Activated naive CD8-positive, alpha-beta T cell (primary cell): ENCODE measurements around the gene SPRR2B.
"Not testable (repeated sequence)": the region's sequence is repeated elsewhere in the genome, so short reads cannot be mapped to it uniquely, and the experiment has no call there.

Experiments
- H3K27ac Mint-ChIP-seq: one replicate; pipeline ENCODE4 v1.8.0; 2021; ENCODE audit warnings: mixed read lengths
- H3K27me3 Mint-ChIP-seq: one replicate; pipeline ENCODE4 v1.8.0; 2021; ENCODE audit warnings: mixed read lengths
- H3K36me3 Mint-ChIP-seq: one replicate; pipeline ENCODE4 v1.8.0; 2021; ENCODE audit warnings: mixed read lengths
- H3K4me1 Mint-ChIP-seq: one replicate; pipeline ENCODE4 v1.8.0; 2021; ENCODE audit warnings: low read depth, mixed read lengths
- H3K4me3 Mint-ChIP-seq: one replicate; pipeline ENCODE4 v1.8.0; 2021; ENCODE audit warnings: mild to moderate bottlenecking, mixed read lengths
- H3K9me3 Mint-ChIP-seq: one replicate; pipeline ENCODE4 v1.8.0; 2021; ENCODE audit warnings: low read depth, mixed read lengths

Gene SPRR2B

DNA sequence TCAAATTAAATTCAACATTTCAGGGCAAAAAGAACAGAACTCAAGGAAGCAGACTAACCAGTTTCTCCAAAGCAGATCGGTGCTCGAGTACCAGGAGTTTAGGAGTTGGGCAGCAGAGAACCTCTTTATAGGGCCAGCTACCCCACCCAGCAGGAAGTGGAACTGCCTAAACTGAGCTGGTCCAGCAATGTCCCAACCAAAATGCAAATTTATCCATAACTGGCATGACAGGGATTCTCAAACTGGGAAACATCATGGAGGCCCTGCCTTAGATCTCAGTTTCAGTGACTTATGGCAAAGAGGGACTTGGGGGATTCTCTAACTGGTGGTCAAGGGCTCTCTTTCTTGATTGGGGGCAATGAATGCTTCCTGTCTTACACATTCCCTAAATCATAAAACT, at the start of gene SPRR2B:
SPRR2B (minus strand) TSS at position 101 of the 400 bp plus-strand sequence. CDS start 772 bp downstream, outside the sequence.
- Mint-ChIP-seq H3K4me1 (no peaks in the 10 kb centered on the region), H3K9me3 (no peaks in the 10 kb centered on the region), H3K4me3 (no peak within 1 kb of the TSS), H3K36me3 (no peaks in the 10 kb centered on the region), H3K27ac (no peak within 1 kb of the TSS), H3K27me3 (peaks cover 12% of the 10 kb centered on the region)

- Mint-ChIP-seq H3K4me1 (no peaks in the 10 kb centered on the region), H3K27ac (no peak overlapping the region), H3K27me3 (peaks cover 14% of the 10 kb centered on the region), H3K4me3 (no peak overlapping the region), H3K9me3 (peaks cover 7% of the 10 kb centered on the region), H3K36me3 (no peaks in the 10 kb centered on the region)
These were observed 49.5 kb upstream of the SPRR2B start for GRCh38 chr1:153120945-153121344.

- no peak overlapping the region for H3K4me3 Mint-ChIP-seq
- H3K4me1 Mint-ChIP-seq, result no peaks in the 10 kb centered on the region
- peaks cover 3% of the 10 kb centered on the region for H3K9me3 Mint-ChIP-seq
- H3K36me3 Mint-ChIP-seq, result no peaks in the 10 kb centered on the region
- peaks cover 11% of the 10 kb centered on the region for H3K27me3 Mint-ChIP-seq
- no peak overlapping the region for H3K27ac Mint-ChIP-seq
These were observed 48.1 kb upstream of the SPRR2B start for GRCh38 chr1:153119491-153119971.

GRCh38 chr1:153115264-153115663, 43.9 kb upstream of the SPRR2B start:
- H3K4me1 Mint-ChIP-seq, H3K9me3 Mint-ChIP-seq, H3K27ac Mint-ChIP-seq, H3K36me3 Mint-ChIP-seq, H3K4me3 Mint-ChIP-seq: not testable (repeated sequence)
- peaks cover 11% of the 10 kb centered on the region for H3K27me3 Mint-ChIP-seq

DNA sequence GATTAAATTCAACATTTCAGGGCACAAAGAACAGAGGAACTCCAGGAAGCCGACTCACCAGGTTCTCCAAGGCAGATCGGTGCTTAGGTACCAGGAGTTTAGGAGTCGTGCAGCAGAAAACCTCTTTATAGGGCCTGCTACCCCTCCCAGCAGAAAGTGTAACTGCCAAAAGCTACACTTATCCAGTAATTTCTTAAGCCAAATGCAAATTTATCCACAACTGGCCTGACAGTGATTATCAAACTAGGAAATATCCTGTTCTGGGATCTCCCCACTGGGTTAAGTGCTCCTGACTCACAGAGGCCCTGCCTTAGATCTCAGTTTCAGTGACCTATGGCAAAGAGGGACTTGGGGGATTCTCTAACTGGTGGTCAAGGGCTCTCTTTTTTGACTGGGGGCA, 42.0 kb upstream of the SPRR2B start, which contains the start of gene SPRR2F:
SPRR2F (minus strand) TSS at position 101 of the 400 bp plus-strand sequence. CDS start 783 bp downstream, outside the sequence.
- Mint-ChIP-seq H3K36me3 (no peaks in the 10 kb centered on the region), H3K9me3 (no peaks in the 10 kb centered on the region), H3K27ac (no peak within 1 kb of the TSS), H3K4me3 (no peak within 1 kb of the TSS), H3K4me1 (no peaks in the 10 kb centered on the region), H3K27me3 (peaks cover 11% of the 10 kb centered on the region)

- H3K36me3 Mint-ChIP-seq, H3K27me3 Mint-ChIP-seq, H3K9me3 Mint-ChIP-seq, H3K27ac Mint-ChIP-seq, H3K4me1 Mint-ChIP-seq, H3K4me3 Mint-ChIP-seq: not testable (repeated sequence)
These were observed 41.0 kb upstream of the SPRR2B start for GRCh38 chr1:153112454-153112853.

GRCh38 chr1:153100245-153100644, 28.8 kb upstream of the SPRR2B start:
- Mint-ChIP-seq H3K36me3 (no peaks in the 10 kb centered on the region), H3K4me1 (no peaks in the 10 kb centered on the region), H3K9me3 (peaks cover 7% of the 10 kb centered on the region), H3K27ac (no peak overlapping the region), H3K27me3 (peaks cover 16% of the 10 kb centered on the region), H3K4me3 (no peak overlapping the region)

- no peaks in the 10 kb centered on the region for H3K4me1 Mint-ChIP-seq
- H3K27ac Mint-ChIP-seq, result no peak overlapping the region
- H3K4me3 Mint-ChIP-seq, result no peak overlapping the region
- peaks cover 6% of the 10 kb centered on the region for H3K9me3 Mint-ChIP-seq
- H3K27me3 Mint-ChIP-seq, result peaks cover 16% of the 10 kb centered on the region
- H3K36me3 Mint-ChIP-seq, result no peaks in the 10 kb centered on the region
These were observed 28.1 kb upstream of the SPRR2B start for GRCh38 chr1:153099461-153100045.

- Mint-ChIP-seq H3K27me3 (peaks cover 11% of the 10 kb centered on the region), H3K27ac (no peak overlapping the region), H3K9me3 (no peaks in the 10 kb centered on the region), H3K4me1 (no peaks in the 10 kb centered on the region), H3K4me3 (no peak overlapping the region), H3K36me3 (no peaks in the 10 kb centered on the region)
These were observed 24.4 kb upstream of the SPRR2B start for GRCh38 chr1:153095764-153096163.

DNA sequence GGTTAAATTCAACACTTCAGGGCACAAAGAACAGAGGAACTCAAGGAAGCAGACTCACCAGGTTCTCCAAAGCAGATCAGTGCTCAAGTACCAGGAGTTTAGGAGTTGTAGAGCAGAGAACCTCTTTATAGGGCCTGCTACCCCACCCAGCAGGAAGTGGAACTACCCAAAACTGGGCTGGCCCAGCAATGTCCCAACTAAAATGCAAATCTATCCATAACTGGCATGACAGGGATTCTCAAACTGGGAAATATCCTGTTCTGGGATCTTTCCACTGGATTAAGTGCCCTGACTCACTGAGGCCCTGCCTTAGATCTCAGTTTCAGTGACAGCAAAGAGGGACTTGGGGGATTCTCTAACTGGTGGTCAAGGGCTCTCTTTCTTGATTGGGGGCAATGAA, 23.0 kb upstream of the SPRR2B start, which contains the start of gene SPRR2E:
SPRR2E (minus strand) TSS at position 101 of the 400 bp plus-strand sequence. CDS start 775 bp downstream, outside the sequence.
- no peak within 1 kb of the TSS for H3K27ac Mint-ChIP-seq
- no peaks in the 10 kb centered on the region for H3K36me3 Mint-ChIP-seq
- peaks cover 9% of the 10 kb centered on the region for H3K27me3 Mint-ChIP-seq
- H3K4me3 Mint-ChIP-seq, result no peak within 1 kb of the TSS
- H3K4me1 Mint-ChIP-seq, result no peaks in the 10 kb centered on the region
- no peaks in the 10 kb centered on the region for H3K9me3 Mint-ChIP-seq

DNA sequence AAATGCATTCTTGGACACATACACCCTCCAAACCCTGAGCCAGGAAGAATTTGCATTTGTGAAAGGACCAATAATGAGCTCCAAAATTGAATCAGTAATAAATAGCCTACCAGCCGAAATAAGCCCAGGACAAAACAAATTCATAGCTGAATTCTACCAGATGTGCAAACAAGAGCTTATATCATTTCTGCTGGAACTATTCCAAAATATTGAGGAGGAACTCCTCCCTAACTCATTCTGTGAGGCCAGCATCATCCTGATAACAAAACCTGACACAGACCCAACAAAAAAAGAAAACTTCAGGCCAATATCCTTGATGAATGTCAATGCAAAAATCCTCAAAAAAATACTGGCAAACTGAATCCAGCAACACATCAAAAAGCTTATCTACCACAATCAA, 16.2 kb upstream of the SPRR2B start:
- Mint-ChIP-seq H3K27me3 (peaks cover 12% of the 10 kb centered on the region), H3K4me3 (no peak overlapping the region), H3K4me1 (no peaks in the 10 kb centered on the region), H3K36me3 (no peaks in the 10 kb centered on the region), H3K9me3 (no peaks in the 10 kb centered on the region), H3K27ac (no peak overlapping the region)

DNA sequence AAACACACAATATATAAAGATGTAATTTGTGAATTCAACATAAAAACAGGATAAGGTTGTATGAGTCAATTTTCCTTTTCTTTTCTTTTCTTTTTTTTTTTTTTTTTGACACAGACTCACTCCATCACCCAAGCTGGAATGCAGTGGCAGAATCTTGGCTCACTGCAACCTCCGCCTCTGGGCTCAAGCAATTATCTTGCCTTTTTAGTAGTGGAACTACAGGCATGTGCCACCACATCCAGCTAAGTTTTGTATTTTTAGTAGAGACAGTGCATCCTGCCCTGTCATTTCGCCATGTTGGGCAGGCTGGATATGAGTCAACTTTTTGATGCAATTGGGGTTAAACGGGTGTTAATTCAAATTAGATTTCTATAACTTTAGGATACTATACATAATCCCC, 10.3 kb upstream of the SPRR2B start:
- no peak overlapping the region for H3K4me3 Mint-ChIP-seq
- peaks cover 4% of the 10 kb centered on the region for H3K36me3 Mint-ChIP-seq
- no peak overlapping the region for H3K27ac Mint-ChIP-seq
- peaks cover 23% of the 10 kb centered on the region for H3K27me3 Mint-ChIP-seq
- H3K4me1 Mint-ChIP-seq, result no peaks in the 10 kb centered on the region
- H3K9me3 Mint-ChIP-seq, result peaks cover 5% of the 10 kb centered on the region

DNA sequence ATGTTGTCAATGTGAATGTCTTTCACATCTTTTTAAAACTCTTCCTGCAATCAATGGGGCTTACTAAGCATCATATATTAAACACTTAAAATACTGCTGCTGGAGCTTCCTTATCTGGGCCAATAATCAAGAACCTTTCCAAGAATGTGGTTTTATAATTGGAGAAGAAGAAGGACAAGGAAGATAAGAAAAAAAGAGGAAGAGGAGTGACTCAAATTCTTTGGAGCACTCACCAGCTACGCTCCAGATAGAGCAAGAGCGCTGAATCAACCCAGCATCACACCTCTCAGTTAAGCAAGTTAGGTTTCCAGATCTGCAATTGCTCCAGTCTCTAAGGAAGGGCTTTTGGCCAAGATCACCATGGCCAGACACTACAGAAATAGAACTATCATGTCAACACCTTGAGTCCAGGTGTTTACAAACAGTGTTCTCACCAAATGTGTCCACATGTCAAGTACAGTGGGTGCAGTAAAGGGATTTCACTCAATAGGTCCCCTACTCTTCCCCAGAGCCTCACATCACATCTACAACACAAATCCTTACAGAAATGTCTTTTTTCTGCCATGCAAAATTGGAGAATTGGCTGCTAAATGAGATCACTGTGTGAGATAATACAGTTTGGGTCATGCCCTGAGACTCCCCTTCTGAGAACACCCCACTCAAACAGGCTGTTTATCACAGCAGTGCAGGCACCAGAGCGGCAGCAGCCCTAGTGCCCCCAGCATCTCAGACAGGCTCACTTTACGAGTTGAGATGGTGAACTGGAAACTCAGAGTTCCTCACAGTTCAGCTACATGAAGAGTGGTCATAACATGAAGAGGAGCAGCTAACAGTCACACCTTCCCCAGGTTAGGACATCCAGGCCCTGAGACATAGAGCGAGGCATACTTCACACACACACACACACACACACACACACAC, 1.7 kb upstream of the SPRR2B start:
- Mint-ChIP-seq H3K4me1 (no peaks in the 10 kb centered on the region), H3K4me3 (no peak overlapping the region), H3K9me3 (no peaks in the 10 kb centered on the region), H3K27ac (no peak overlapping the region), H3K27me3 (peaks cover 13% of the 10 kb centered on the region), H3K36me3 (no peaks in the 10 kb centered on the region)

DNA sequence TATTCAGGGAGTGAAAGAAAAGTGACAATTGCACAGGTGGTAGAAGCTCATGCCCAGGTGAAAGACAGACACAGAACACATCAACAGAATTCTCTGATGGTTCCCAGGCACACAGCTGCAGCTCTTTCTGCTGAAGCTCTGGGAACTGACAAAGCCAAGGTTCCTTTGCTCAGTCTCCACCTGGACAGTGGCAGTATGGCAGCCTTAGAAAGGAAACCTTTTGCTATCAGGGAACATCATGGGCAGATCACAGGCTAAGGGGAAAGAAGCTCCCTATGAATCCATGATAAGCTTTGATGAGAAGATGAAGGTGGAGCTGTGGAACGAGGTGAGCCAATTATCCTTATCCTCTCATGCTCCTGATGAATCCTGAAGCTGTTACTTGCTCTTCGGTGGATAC, 1.2 kb downstream of the SPRR2B start:
- H3K4me3 Mint-ChIP-seq, result no peak overlapping the region
- no peaks in the 10 kb centered on the region for H3K36me3 Mint-ChIP-seq
- peaks cover 12% of the 10 kb centered on the region for H3K27me3 Mint-ChIP-seq
- no peak overlapping the region for H3K27ac Mint-ChIP-seq
- no peaks in the 10 kb centered on the region for H3K4me1 Mint-ChIP-seq
- H3K9me3 Mint-ChIP-seq, result no peaks in the 10 kb centered on the region
